22Rv1 (cell line): ENCODE results near the gene SNAPC3.

Experiments used
- ZFX ChIP-seq: fragments of 450-650 bp; IDR thresholded peaks from 2 replicates; pipeline ENCODE4 v1.6.1; 2017; ENCODE audit warnings: antibody characterized with exemption, borderline replicate concordance
- TF ChIP-seq, protein P1 (sequence below): fragments of 450-650 bp; IDR thresholded peaks from 2 replicates; pipeline ENCODE4 v1.5.1; 2017; ENCODE audit warnings: mild to moderate bottlenecking

GRCh38 chr9:15386465-15386864 lies 36.2 kb upstream of the SNAPC3 start:
- TF ChIP-seq, protein P1, sequence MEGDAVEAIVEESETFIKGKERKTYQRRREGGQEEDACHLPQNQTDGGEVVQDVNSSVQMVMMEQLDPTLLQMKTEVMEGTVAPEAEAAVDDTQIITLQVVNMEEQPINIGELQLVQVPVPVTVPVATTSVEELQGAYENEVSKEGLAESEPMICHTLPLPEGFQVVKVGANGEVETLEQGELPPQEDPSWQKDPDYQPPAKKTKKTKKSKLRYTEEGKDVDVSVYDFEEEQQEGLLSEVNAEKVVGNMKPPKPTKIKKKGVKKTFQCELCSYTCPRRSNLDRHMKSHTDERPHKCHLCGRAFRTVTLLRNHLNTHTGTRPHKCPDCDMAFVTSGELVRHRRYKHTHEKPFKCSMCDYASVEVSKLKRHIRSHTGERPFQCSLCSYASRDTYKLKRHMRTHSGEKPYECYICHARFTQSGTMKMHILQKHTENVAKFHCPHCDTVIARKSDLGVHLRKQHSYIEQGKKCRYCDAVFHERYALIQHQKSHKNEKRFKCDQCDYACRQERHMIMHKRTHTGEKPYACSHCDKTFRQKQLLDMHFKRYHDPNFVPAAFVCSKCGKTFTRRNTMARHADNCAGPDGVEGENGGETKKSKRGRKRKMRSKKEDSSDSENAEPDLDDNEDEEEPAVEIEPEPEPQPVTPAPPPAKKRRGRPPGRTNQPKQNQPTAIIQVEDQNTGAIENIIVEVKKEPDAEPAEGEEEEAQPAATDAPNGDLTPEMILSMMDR: no peak
- TF ChIP-seq ZFX: no peak
